ENCODE data around the gene ABCG4.

Gene ABCG4

GRCh38 chr11:119188067-119188466, 39.2 kb downstream of the ABCG4 start:
- no peak overlapping the region for H3K14ac ChIP-seq (ENCODE audit: low read length in 2 of 2)
- H3K4me1 ChIP-seq (ENCODE audit: control insufficient read depth, insufficient read depth, low read depth, low read length) = no peaks in the 10 kb centered on the region
- H3K23ac ChIP-seq (ENCODE audit: low read length in 2 of 2) = no peak overlapping the region
- no peak overlapping the region for H2BK12ac ChIP-seq (ENCODE audit: low read length in 2 of 2)
- 89% methylated on average over 11 of the region's 11 CpGs for WGBS
- no peaks in the 10 kb centered on the region for H3K9me3 ChIP-seq (ENCODE audit: control insufficient read depth, low read length)
- H3K4ac ChIP-seq (ENCODE audit: low read depth in 1 of 2, low read length in 2 of 2) = no peak overlapping the region
- no peak overlapping the region for H3K9ac ChIP-seq (ENCODE audit: low read length)
- no peak overlapping the region for H3K4me2 ChIP-seq (ENCODE audit: low read length, poor library complexity, severe bottlenecking)
- no peak overlapping the region for H3K4me3 ChIP-seq (ENCODE audit: insufficient read depth in 1 of 2, low read depth in 1 of 2, low read length in 2 of 2)
- H4K8ac ChIP-seq (ENCODE audit: low read length) = no peak overlapping the region
- H3K79me1 ChIP-seq (replicated peaks; ENCODE audit: low read length, poor library complexity, severe bottlenecking) = no peaks in the 10 kb centered on the region
- H4K91ac ChIP-seq (ENCODE audit: low read length) = no peak overlapping the region
- peak overlapping the region; percentile 0 for H2BK15ac ChIP-seq (ENCODE audit: low read depth, poor library complexity, severe bottlenecking)
- H2AFZ ChIP-seq (ENCODE audit: low read depth, low read length) = no peak overlapping the region
- no peak overlapping the region for H2BK120ac ChIP-seq (ENCODE audit: low read depth, low read length)
- no peak overlapping the region for H3K27ac ChIP-seq (ENCODE audit: low read length, poor library complexity, severe bottlenecking)
- H3K27me3 ChIP-seq (ENCODE audit: control insufficient read depth in 1 of 2, insufficient read depth in 1 of 2, low read length in 2 of 2) = peaks cover 11 to 41% of the 10 kb centered on the region in 2 experiments
- H3K18ac ChIP-seq (ENCODE audit: low read depth in 1 of 2, low read length in 2 of 2) = no peak overlapping the region
- peaks cover 6 to 8% of the 10 kb centered on the region in 2 experiments for H3K36me3 ChIP-seq (ENCODE audit: control insufficient read depth in 1 of 2, insufficient read depth in 2 of 2, low read depth in 1 of 2, low read length in 2 of 2)
- H2BK5ac ChIP-seq (ENCODE audit: low read depth, low read length, poor library complexity, severe bottlenecking) = no peak overlapping the region
- no peak for DNase-seq
- no peak overlapping the region for H2AK5ac ChIP-seq (ENCODE audit: low read length, severe bottlenecking)

- Histone ChIP-seq H3K14ac (ENCODE audit: low read length in 2 of 2) (no peak overlapping the region), H4K91ac (ENCODE audit: low read length) (no peak overlapping the region), H2BK12ac (ENCODE audit: low read length in 2 of 2) (no peak overlapping the region), H3K27ac (ENCODE audit: low read length, poor library complexity, severe bottlenecking) (no peak overlapping the region), H3K36me3 (ENCODE audit: control insufficient read depth in 1 of 2, insufficient read depth in 2 of 2, low read depth in 1 of 2, low read length in 2 of 2) (peaks cover 0 to under 1% of the 10 kb centered on the region in 2 experiments), H3K4me2 (ENCODE audit: low read length, poor library complexity, severe bottlenecking) (no peak overlapping the region), H2BK15ac (ENCODE audit: low read depth, poor library complexity, severe bottlenecking) (no peak overlapping the region), H3K4me1 (ENCODE audit: control insufficient read depth, insufficient read depth, low read depth, low read length) (no peaks in the 10 kb centered on the region), H3K4me3 (ENCODE audit: insufficient read depth in 1 of 2, low read depth in 1 of 2, low read length in 2 of 2) (no peak overlapping the region), H2AK5ac (ENCODE audit: low read length, severe bottlenecking) (no peak overlapping the region), H3K9ac (ENCODE audit: low read length) (no peak overlapping the region), H3K4ac (ENCODE audit: low read depth in 1 of 2, low read length in 2 of 2) (no peak overlapping the region), H4K8ac (ENCODE audit: low read length) (no peak overlapping the region), H2BK120ac (ENCODE audit: low read depth, low read length) (no peak overlapping the region), H2AFZ (ENCODE audit: low read depth, low read length) (no peak overlapping the region), H2BK5ac (ENCODE audit: low read depth, low read length, poor library complexity, severe bottlenecking) (no peak overlapping the region), H3K23ac (ENCODE audit: low read length in 2 of 2) (no peak overlapping the region), H3K9me3 (ENCODE audit: control insufficient read depth, low read length) (no peaks in the 10 kb centered on the region), H3K18ac (ENCODE audit: low read depth in 1 of 2, low read length in 2 of 2) (no peak overlapping the region), H3K79me1 (replicated peaks; ENCODE audit: low read length, poor library complexity, severe bottlenecking) (no peaks in the 10 kb centered on the region), H3K27me3 (ENCODE audit: control insufficient read depth in 1 of 2, insufficient read depth in 1 of 2, low read length in 2 of 2) (peaks cover 11 to 41% of the 10 kb centered on the region in 2 experiments)
- DNase-seq = no peak
- WGBS = 98% methylated on average over 7 of the region's 8 CpGs
These were observed 40.0 kb downstream of the ABCG4 start for GRCh38 chr11:119188887-119189286.

DNA sequence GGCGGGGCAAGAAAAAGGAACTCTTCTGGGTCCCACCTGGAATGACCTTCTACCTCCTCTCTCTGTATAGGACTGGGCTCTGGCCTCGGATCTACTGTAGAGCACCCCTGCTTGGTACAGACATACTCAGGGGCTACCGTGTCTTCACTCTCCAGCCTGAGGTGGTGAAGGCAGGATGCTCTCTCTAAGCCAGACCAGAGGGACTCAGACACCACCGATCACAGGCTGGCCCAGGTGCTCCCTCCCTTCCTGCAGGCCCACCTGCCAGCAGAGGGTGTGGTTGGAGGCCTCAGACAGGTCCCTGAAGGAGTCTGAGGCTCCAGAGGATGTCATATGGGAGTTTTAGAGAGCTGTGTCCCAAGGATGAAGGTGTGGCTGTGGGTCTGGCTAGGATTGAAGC, 40.5 kb downstream of the ABCG4 start:
- Histone ChIP-seq H3K27me3 (ENCODE audit: control insufficient read depth in 1 of 2, insufficient read depth in 1 of 2, low read length in 2 of 2) (peaks cover 11 to 41% of the 10 kb centered on the region in 2 experiments), H3K4me2 (ENCODE audit: low read length, poor library complexity, severe bottlenecking) (no peak overlapping the region)
- WGBS = 92% methylated on average over 4 of the region's 4 CpGs

DNA sequence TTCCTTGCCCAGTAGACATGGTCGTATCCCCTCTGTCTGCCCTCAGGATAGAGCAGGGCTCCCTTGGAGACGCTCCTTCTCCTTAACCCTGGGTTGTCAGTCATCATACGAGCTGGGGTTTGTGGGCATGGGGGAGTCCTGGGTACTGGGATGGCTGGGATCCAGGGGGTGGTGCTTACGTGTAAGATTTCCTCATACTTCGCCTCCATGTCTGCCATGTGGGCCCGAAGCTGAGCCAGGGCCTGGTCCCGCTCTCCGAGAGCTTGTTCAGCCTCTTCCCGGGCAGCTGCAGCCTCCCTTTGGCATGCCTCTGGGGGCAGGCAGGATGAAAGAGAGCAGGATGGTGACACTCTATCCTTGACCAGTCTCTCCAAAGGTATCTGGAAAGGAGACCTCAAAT, 41.7 kb downstream of the ABCG4 start:
- no peak overlapping the region for H2AK5ac ChIP-seq (ENCODE audit: low read length, severe bottlenecking)

More for the DNA sequence above, 40.5 kb downstream of the ABCG4 start:
- Histone ChIP-seq H3K18ac (ENCODE audit: low read depth in 1 of 2, low read length in 2 of 2) (no peak overlapping the region), H3K4me1 (ENCODE audit: control insufficient read depth, insufficient read depth, low read depth, low read length) (no peaks in the 10 kb centered on the region), H2AK5ac (ENCODE audit: low read length, severe bottlenecking) (no peak overlapping the region), H2BK12ac (ENCODE audit: low read length in 2 of 2) (no peak overlapping the region), H3K36me3 (ENCODE audit: control insufficient read depth in 1 of 2, insufficient read depth in 2 of 2, low read depth in 1 of 2, low read length in 2 of 2) (no peaks in the 10 kb centered on the region), H3K4ac (ENCODE audit: low read depth in 1 of 2, low read length in 2 of 2) (no peak overlapping the region), H2BK15ac (ENCODE audit: low read depth, poor library complexity, severe bottlenecking) (no peak overlapping the region), H2BK5ac (ENCODE audit: low read depth, low read length, poor library complexity, severe bottlenecking) (no peak overlapping the region), H2AFZ (ENCODE audit: low read depth, low read length) (no peak overlapping the region), H3K4me3 (ENCODE audit: insufficient read depth in 1 of 2, low read depth in 1 of 2, low read length in 2 of 2) (no peak overlapping the region), H3K79me1 (replicated peaks; ENCODE audit: low read length, poor library complexity, severe bottlenecking) (no peaks in the 10 kb centered on the region), H3K9ac (ENCODE audit: low read length) (no peak overlapping the region), H4K8ac (ENCODE audit: low read length) (no peak overlapping the region), H3K14ac (ENCODE audit: low read length in 2 of 2) (no peak overlapping the region), H3K23ac (ENCODE audit: low read length in 2 of 2) (no peak overlapping the region), H3K9me3 (ENCODE audit: control insufficient read depth, low read length) (no peaks in the 10 kb centered on the region), H2BK120ac (ENCODE audit: low read depth, low read length) (no peak overlapping the region), H4K91ac (ENCODE audit: low read length) (no peak overlapping the region), H3K27ac (ENCODE audit: low read length, poor library complexity, severe bottlenecking) (no peak overlapping the region)
- DNase-seq = no peak

More for the DNA sequence above, 41.7 kb downstream of the ABCG4 start:
- H2AFZ ChIP-seq (ENCODE audit: low read depth, low read length) = no peak overlapping the region
- H3K4me3 ChIP-seq (ENCODE audit: insufficient read depth in 1 of 2, low read depth in 1 of 2, low read length in 2 of 2) = no peak overlapping the region
- peaks cover 14 to 43% of the 10 kb centered on the region in 2 experiments for H3K27me3 ChIP-seq (ENCODE audit: control insufficient read depth in 1 of 2, insufficient read depth in 1 of 2, low read length in 2 of 2)
- H2BK120ac ChIP-seq (ENCODE audit: low read depth, low read length) = no peak overlapping the region
- H3K9ac ChIP-seq (ENCODE audit: low read length) = no peak overlapping the region
- no peaks in the 10 kb centered on the region for H3K36me3 ChIP-seq (ENCODE audit: control insufficient read depth in 1 of 2, insufficient read depth in 2 of 2, low read depth in 1 of 2, low read length in 2 of 2)
- no peak overlapping the region for H2BK15ac ChIP-seq (ENCODE audit: low read depth, poor library complexity, severe bottlenecking)
- H3K23ac ChIP-seq (ENCODE audit: low read length in 2 of 2) = no peak overlapping the region
- no peak overlapping the region for H3K14ac ChIP-seq (ENCODE audit: low read length in 2 of 2)
- H3K79me1 ChIP-seq (replicated peaks; ENCODE audit: low read length, poor library complexity, severe bottlenecking) = no peaks in the 10 kb centered on the region
- H3K4ac ChIP-seq (ENCODE audit: low read depth in 1 of 2, low read length in 2 of 2) = no peak overlapping the region
- 87% methylated on average over 9 of the region's 9 CpGs for WGBS
- DNase-seq = no peak
- no peak overlapping the region for H2BK5ac ChIP-seq (ENCODE audit: low read depth, low read length, poor library complexity, severe bottlenecking)
- H3K18ac ChIP-seq (ENCODE audit: low read depth in 1 of 2, low read length in 2 of 2) = no peak overlapping the region
- H4K8ac ChIP-seq (ENCODE audit: low read length) = no peak overlapping the region
- H3K4me1 ChIP-seq (ENCODE audit: control insufficient read depth, insufficient read depth, low read depth, low read length) = no peaks in the 10 kb centered on the region
- H3K9me3 ChIP-seq (ENCODE audit: control insufficient read depth, low read length) = no peaks in the 10 kb centered on the region
- no peak overlapping the region for H2BK12ac ChIP-seq (ENCODE audit: low read length in 2 of 2)
- H3K4me2 ChIP-seq (ENCODE audit: low read length, poor library complexity, severe bottlenecking) = no peak overlapping the region
- H4K91ac ChIP-seq (ENCODE audit: low read length) = no peak overlapping the region
- H3K27ac ChIP-seq (ENCODE audit: low read length, poor library complexity, severe bottlenecking) = no peak overlapping the region
